Neural cell (in vitro differentiated cells): ENCODE results near the gene LY6G5B. TPM values are rescaled to one million over a fixed set of nuclear protein-coding genes. Genes with fewer than 3 reads are reported as not detected.

Experiments
- H2AFZ ChIP-seq: fragments of 200-600, 300-800 bp; sonication (generic), shearing (Covaris generic); 2 replicates; pipeline ENCODE4 v1.6.0; 2014; ENCODE audit warnings: low read depth, mild to moderate bottlenecking, antibody characterized with exemption, low read length, moderate library complexity
- H3F3A ChIP-seq: fragments of 200-600 bp; shearing (Covaris generic); 2 replicates; pipeline ENCODE4 v1.6.1; 2016; ENCODE audit warnings: mild to moderate bottlenecking, moderate library complexity, mixed read lengths, antibody characterized with exemption, low read length; ENCODE audit not compliant: insufficient read depth, poor library complexity, severe bottlenecking
- H3K27ac ChIP-seq: fragments of 200-600, 300-800 bp; sonication (generic), shearing (Covaris generic); 2 replicates; pipeline ENCODE4 v1.5.1; 2014; ENCODE audit warnings: mild to moderate bottlenecking, low read length, moderate library complexity
- H3K27me3 ChIP-seq: fragments of 300-800, 200-600 bp; sonication (generic), shearing (Covaris generic); 2 replicates; pipeline ENCODE4 v1.6.0; 2014; ENCODE audit warnings: mild to moderate bottlenecking, low read depth, low read length, moderate library complexity; ENCODE audit not compliant: insufficient read depth
- H3K36me3 ChIP-seq: fragments of 300-800, 200-600 bp; sonication (generic), shearing (Covaris generic); 2 replicates; pipeline ENCODE4 v1.5.1; 2014; ENCODE audit warnings: mild to moderate bottlenecking, antibody characterized with exemption, low read length, moderate library complexity; ENCODE audit not compliant: insufficient read depth
- H3K4me2 ChIP-seq: fragments of 300-800, 200-600 bp; sonication (generic), shearing (Covaris generic); 2 replicates; pipeline ENCODE4 v1.6.0; 2014; ENCODE audit warnings: mild to moderate bottlenecking, low read length
- H3K4me3 ChIP-seq: fragments of 300-800, 200-600 bp; sonication (generic), shearing (Covaris generic); 2 replicates; pipeline ENCODE4 v1.5.1; 2014; ENCODE audit warnings: mild to moderate bottlenecking, low read length, moderate library complexity
- H3K79me2 ChIP-seq: fragments of 200-600 bp; shearing (Covaris generic); replicated peaks from 2 replicates; pipeline ENCODE4 v1.6.0; 2014; ENCODE audit warnings: mild to moderate bottlenecking, low read length, moderate library complexity; ENCODE audit not compliant: insufficient read depth
- H3K9ac ChIP-seq: fragments of 300-800, 200-600 bp; sonication (generic), shearing (Covaris generic); 2 replicates; pipeline ENCODE4 v1.6.1; 2016; ENCODE audit warnings: mild to moderate bottlenecking, low read length, mixed read lengths
- H3K9me2 ChIP-seq: fragments of 200-600 bp; shearing (Covaris generic); 2 replicates; pipeline ENCODE4 v1.6.1; 2016; ENCODE audit warnings: mild to moderate bottlenecking, low read length, mixed read lengths; ENCODE audit not compliant: insufficient read depth
- H3K9me3 ChIP-seq: fragments of 200-600, 300-800 bp; sonication (generic), shearing (Covaris generic); 2 replicates; pipeline ENCODE4 v1.6.1; 2016; ENCODE audit warnings: mild to moderate bottlenecking, mixed run types, low read length, moderate library complexity, mixed read lengths
- H4K20me1 ChIP-seq: fragments of 200-600 bp; shearing (Covaris generic); 2 replicates; pipeline ENCODE4 v1.6.1; 2016; ENCODE audit warnings: mild to moderate bottlenecking, mixed run types; ENCODE audit not compliant: insufficient read depth
- CTCF ChIP-seq: fragments of 450-650 bp; IDR thresholded peaks from 2 replicates; pipeline ENCODE4 v1.5.1; 2014; ENCODE audit warnings: antibody characterized with exemption, mild to moderate bottlenecking, moderate library complexity; ENCODE audit not compliant: poor library complexity, severe bottlenecking
- EP300 ChIP-seq: fragments of 450-650 bp; conservative IDR thresholded peaks from 2 replicates; pipeline ENCODE4 v1.6.1; 2014; ENCODE audit warnings: antibody characterized with exemption, mild to moderate bottlenecking, moderate library complexity; ENCODE audit not compliant: poor library complexity, severe bottlenecking
- EZH2 ChIP-seq: fragments of 200-600, 300-800 bp; shearing (Covaris generic), sonication (generic); IDR thresholded peaks from 2 replicates; pipeline ENCODE4 v1.6.1; 2014; ENCODE audit warnings: antibody characterized with exemption, low read length, borderline replicate concordance, mild to moderate bottlenecking; ENCODE audit not compliant: insufficient read depth, poor library complexity, severe bottlenecking
- MXI1 ChIP-seq: fragments of 450-650 bp; conservative IDR thresholded peaks from 2 replicates; pipeline ENCODE4 v1.6.1; 2014; ENCODE audit warnings: antibody characterized with exemption, mild to moderate bottlenecking; ENCODE audit not compliant: poor library complexity, severe bottlenecking
- POLR2AphosphoS5 ChIP-seq: IDR thresholded peaks from 2 replicates; pipeline ENCODE4 v1.6.1; 2012
- RAD21 ChIP-seq: fragments of 450-650 bp; conservative IDR thresholded peaks from 2 replicates; pipeline ENCODE4 v1.6.1; 2014; ENCODE audit warnings: antibody characterized with exemption, mild to moderate bottlenecking, moderate library complexity
- REST ChIP-seq: IDR thresholded peaks from 2 replicates; pipeline ENCODE4 v1.6.1; 2012; ENCODE audit warnings: borderline replicate concordance
- SMC3 ChIP-seq: fragments of 450-650 bp; conservative IDR thresholded peaks from 2 replicates; pipeline ENCODE4 v1.6.1; 2014; ENCODE audit warnings: antibody characterized with exemption, mild to moderate bottlenecking, moderate library complexity; ENCODE audit not compliant: poor library complexity
- TAF1 ChIP-seq: IDR thresholded peaks from 2 replicates; pipeline ENCODE4 v1.6.1; 2012; ENCODE audit warnings: low read depth
- polyA plus RNA-seq: library from polyadenylated mRNA; depleted of rRNA; stranded (reverse); fragments of >200 nt; gene quantifications from 2 replicates; pipeline ENCODE4 v1.2.3, GENCODE V29; 2014

The LY6G5B gene
- polyA plus RNA-seq, 1 donor from 2014 or later = 4.0 TPM

DNA sequence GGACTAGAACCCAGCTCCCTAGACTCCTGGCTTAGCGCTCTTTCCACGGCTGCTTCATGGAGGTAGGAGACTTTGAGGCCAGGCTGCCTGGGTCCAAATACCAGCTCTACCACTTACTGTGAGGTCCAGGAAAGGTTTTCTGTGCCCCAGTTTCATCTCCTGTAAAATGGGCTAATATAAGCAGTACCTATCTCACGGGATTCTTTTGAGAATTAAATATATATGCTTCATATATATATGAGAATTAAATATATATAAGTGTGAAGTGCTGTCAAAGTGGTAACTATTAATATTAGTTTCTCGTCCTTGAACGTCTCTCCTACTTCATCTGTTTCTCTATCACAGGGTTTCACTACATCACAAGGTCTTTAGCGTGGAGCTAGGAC, 21.3 kb downstream of the LY6G5B start:
- Histone ChIP-seq H3K4me2 (no peak overlapping the region), H3K79me2 (no peaks in the 10 kb centered on the region), H4K20me1 (no peaks in the 10 kb centered on the region), H3K9ac (no peak overlapping the region), H3K4me3 (no peak overlapping the region), H3K27me3 (no peaks in the 10 kb centered on the region), H3K36me3 (no peaks in the 10 kb centered on the region), H3K9me2 (no peaks in the 10 kb centered on the region), H3K27ac (no peak overlapping the region), H3K9me3 (no peaks in the 10 kb centered on the region), H2AFZ (no peak overlapping the region), H3F3A (no peaks in the 10 kb centered on the region)
- TF ChIP-seq CTCF = no peak
- no peak for TF ChIP-seq POLR2AphosphoS5
- TF ChIP-seq REST = no peak
- TF ChIP-seq RAD21 = no peak
- no peak for TF ChIP-seq MXI1
- no peak for TF ChIP-seq EZH2
- no peak for TF ChIP-seq SMC3
- TF ChIP-seq EP300 = no peak
- TF ChIP-seq TAF1 = no peak

DNA sequence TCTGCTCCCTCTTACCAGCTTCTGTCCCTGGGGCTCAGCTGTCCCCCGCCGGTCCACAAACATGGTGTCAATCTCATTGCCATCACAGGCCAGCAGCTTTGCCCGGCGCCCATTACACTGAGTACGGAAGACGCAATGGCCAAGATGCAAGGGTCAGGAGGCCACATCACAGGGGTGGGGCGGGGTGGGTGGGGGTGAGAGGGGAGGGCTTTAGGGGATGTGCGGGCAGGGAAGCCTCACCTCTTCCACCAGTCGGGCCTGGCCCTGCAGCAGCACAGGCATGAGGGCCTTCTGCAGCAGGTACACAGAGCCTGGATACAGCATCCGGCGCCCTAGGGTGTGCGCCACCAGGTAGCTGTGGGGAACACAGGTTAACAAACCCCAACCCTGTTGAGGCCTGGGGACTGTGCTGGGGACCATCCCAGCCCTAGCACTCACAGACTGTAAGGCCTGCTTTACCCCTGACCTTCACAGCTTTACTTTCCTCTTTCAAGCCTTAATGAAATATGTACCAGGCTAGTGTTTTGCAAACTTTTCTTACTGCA, 21.9 kb downstream of the LY6G5B start:
- Histone ChIP-seq H3F3A (no peaks in the 10 kb centered on the region), H3K4me3 (no peak overlapping the region), H3K9ac (no peak overlapping the region), H4K20me1 (no peaks in the 10 kb centered on the region), H3K79me2 (no peaks in the 10 kb centered on the region), H3K4me2 (no peak overlapping the region), H3K9me2 (no peaks in the 10 kb centered on the region), H3K9me3 (no peaks in the 10 kb centered on the region), H2AFZ (no peak overlapping the region), H3K36me3 (no peaks in the 10 kb centered on the region), H3K27me3 (no peaks in the 10 kb centered on the region), H3K27ac (no peak overlapping the region)
- TF ChIP-seq REST (no peak), CTCF (no peak), EP300 (no peak), MXI1 (no peak), POLR2AphosphoS5 (no peak), RAD21 (no peak), SMC3 (no peak), EZH2 (no peak), TAF1 (no peak)
